Islet precursor cell (in vitro differentiated cells): Measurements from ENCODE around the gene SGPL1.
"Not testable (repeated sequence)": the region's sequence is repeated elsewhere in the genome, so short reads cannot be mapped to it uniquely, and the experiment has no call there.

Source experiments
- DNase-seq: peaks from one replicate; pipeline ENCODE4 v3.0.0-alpha.2; 2018

SGPL1 gene

DNA sequence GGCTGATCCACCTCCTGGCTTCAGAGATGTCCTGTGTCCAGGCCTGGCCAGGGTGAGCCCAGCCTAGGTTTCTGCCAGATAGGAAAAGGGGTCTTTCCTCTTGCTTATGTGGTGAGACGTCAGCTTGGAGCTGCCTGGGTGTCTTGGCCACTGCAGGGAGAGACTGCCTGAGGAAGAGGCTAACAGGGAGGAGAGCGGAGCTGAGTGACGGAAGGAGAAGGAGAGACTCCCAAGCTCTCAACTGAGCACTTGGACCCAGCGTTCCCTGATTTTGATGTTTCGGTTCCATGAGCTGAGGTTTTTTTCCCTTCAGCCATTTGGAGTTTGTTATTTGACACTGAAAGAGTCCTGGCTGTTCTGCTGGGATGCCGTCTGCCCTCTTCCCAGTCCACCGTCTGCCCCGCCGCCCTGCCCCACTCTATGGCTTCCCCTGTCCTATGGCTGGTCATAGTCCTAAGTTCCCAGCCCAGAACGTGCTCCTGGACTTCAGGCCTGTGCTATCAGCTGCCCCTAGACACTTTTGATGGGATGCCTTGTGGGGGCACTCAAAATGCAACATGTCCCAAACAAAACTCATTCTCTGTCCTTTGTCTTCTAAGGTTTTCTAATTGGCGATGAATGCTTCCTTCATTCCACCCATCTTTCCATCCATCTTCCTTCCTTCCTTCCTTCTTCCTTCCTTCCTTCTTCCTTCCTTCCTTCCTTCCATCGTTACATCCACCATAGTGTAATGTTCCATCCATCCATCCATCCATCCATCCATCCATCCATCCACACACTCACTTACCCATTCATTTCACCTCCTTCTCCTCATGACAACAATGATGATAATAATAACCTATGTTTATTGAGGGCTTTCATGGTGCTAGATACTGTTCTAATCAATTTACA lies 92.9 kb downstream of the SGPL1 start:
- DNase-seq = no peak

GRCh38 chr10:70909326-70909935 lies 93.7 kb downstream of the SGPL1 start:
- DNase-seq = no peak

DNA sequence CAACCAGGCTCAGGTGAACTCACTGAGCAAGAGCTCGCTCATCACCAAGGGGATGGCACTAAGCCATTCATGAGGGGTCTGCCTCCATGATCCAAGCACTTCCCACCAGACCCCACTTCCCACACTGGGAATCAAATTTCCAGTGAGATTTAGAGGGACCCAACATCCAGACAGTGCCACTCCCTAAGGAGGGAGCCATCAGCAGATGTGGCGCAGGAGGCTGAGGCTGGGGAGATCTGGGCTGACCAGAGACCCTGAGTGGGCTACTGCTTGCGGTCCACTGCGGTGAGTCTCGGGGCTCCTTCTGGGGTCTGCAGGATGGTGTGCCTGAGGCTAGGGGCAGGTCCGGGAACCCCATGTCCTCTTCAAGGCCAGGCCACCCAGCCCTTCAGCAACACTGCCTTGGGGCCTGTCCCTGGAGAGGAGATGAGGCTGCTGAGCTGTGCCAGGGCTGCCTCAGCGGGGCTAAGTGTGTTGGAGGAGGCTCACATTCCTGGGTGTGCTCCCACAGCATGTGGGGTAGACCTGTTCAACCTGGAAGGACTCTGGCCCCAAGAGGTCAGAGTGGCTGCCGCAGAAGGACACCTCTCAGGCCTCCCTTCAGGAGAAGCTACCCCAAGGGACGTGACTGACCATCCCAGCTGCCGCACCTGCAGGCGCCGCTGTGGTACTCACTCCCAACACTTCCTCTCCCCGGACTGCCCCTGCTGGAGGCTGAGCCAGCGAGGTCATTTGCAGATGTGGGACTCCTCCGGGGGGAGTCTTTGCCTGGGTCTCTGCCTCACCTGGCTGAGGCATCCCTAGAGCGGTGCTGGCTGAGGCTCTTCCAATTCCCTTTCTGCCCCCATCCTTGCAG lies 95.0 kb downstream of the SGPL1 start:
- no peak for DNase-seq

DNA sequence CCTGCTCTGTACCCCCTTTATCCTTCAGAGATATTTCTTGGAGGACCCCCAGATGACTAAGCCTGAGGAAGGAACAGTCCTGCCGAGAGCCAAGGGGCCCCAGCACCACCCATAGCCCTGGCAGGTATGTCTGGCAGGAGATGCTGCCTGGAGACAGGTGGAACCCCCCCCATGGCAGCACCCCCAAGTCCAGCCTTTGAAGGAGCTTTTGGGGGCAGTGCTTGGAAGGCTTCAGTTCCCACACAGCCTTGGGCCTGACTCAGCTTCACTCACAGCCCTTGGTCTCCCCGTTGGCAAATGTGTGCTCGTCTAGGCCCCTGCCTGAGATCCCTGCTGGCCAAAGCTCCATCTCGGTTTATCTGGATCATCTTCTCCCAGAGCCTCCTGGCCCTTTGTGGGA lies 95.6 kb downstream of the SGPL1 start:
- DNase-seq = no peak

- no peak for DNase-seq
Measured at GRCh38 chr10:70912556-70912955, 96.8 kb downstream of the SGPL1 start.

DNA sequence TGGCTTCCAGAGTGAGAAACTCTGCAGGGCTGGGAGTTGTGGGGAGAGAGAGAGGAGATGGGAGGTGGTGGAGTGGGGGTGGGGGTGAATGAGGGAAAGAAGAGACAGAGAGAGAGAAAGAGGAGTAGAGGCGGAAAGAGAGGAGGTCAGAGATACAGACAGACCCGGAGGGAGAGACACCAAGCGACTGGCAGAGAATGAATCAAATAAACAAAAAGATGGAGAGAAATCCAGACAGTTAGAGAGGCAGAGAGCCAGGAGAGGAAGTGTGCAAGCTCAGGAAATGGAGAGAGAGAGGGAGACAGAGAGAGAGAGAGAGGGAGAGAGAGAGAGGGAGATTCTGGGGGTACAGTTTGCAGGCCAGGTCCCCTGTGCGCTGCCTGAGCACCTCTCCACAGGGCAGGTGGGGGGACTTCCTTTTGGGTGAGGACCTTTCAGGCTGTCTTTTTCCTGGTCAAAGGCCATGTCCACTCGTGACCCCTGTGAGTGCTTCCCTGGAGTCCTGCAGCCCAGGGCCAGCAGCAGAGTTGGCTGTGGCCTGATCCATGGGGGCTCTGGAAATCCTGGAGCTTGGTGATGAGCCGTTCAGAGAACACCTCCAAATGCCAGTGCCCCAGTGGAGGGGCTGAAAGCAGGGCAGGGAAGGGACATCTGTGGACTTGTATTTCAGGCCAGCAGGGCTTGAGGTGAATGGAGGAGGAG lies 97.6 kb downstream of the SGPL1 start:
- DNase-seq = no peak

DNA sequence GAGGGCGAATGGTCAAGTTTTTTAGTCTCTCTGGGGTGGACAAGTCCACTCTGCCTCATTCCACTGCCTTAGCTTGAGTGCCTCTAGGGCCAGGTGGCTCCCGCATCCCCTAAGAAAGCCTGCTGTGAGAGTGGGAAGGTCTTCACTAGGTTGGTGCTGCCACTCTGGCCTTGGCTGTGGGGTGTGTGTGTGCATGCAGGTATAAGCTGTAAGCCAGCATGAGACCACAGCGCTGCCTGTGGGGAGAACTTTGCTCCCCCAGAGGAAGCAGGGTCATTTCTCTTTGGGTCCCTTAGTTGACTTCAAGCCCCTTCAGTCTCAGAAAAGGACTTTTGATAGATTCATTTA lies 98.1 kb downstream of the SGPL1 start:
- no peak for DNase-seq

- DNase-seq = no peak
Measured at GRCh38 chr10:70914316-70914864, 98.6 kb downstream of the SGPL1 start.

GRCh38 chr10:70915206-70915605 lies 99.5 kb downstream of the SGPL1 start:
- no peak for DNase-seq

GRCh38 chr10:70915806-70916205 lies 100.1 kb downstream of the SGPL1 start:
- DNase-seq = no peak

DNA sequence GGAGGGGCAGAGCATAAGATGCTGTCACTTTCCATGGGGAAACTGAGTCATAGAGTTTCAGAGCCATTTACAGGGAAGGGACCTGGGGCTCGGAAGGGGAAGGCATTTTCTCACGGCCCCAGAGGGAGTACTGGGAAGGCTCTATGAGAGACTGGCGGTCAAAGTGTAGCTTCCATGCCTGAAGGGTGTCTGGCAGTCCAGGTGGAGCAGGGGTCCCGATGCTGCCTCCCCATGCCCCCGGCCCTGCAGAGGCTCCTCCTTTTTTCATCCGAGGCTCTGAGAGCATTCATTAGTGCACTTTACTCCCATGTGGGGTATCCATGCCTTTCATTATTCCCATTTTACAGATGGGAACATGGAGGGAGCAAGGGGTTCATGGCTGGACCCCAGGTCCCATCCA lies 100.5 kb downstream of the SGPL1 start:
- DNase-seq = no peak

DNA sequence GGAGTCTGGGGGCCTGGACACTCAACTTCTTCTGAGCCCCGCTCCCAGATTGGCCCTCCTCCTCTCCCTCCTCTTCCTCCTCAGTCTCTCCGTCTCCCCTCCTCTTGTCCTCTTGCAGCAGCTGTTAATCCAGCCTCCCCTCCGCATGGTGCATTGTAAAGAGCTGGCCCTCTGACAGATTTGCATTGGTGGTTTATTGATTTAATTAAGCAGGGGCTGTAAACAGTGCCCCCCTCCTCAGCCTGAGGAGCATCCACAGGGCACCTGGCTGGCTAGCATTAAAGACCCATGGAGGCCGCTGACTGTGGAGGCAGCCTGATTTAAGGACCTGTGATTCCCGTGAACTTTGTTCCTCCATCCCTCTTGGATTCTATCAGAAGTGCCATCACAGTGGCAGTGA lies 101.5 kb downstream of the SGPL1 start:
- DNase-seq = no peak

DNA sequence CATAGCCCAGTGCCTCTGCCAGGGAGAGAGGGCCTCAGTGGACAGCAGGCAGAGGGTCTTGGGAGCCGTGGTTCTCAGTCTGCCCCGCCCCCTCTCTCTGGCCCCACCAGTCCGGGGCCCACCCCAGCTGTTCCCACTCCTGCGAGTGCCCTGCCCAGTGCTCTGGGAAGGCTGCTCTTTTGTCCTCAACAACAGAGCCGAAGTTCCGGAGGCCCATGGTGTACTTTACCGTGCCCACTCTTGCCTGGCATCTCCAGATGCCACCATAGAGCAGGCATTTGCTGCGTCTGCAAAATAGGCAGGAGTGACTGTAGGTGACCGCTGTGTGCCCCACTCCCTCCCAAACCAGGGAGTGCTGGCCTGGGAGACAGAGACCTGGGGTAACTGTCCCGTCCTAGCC lies 101.9 kb downstream of the SGPL1 start:
- no peak for DNase-seq

DNA sequence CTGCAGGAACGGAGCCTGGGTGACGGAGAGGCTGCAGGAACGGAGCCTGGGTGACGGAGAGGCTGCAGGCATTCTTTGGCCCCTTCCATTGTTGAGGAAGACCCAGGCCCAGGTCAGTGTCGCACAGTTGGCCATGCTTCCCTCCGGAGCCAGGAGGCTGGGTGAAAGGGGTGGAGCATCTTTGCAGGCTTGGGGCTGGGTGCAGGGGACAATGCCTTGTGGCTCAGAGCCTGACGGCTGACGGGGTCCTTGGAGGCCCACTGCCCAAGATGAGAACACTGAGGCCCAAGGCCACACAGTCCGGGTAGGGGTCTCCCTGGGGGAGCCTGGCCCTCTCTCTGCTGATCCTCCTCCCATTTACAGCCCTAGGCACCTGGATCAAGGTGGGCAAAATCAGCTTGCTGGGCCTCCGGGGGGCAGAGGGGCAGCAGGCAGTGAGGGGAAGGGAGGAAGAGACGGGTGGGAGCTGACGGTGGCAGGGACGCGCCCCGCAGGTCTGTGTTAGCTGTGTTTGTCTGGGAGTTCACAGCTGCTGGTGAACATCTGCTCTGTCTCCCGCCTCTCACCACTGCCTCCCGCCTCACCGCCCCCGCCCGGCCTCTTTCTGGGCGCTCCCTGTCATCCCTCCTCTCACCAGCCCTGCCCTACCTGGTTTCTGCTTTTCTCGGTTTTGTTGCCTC lies 103.2 kb downstream of the SGPL1 start:
- no peak for DNase-seq

DNA sequence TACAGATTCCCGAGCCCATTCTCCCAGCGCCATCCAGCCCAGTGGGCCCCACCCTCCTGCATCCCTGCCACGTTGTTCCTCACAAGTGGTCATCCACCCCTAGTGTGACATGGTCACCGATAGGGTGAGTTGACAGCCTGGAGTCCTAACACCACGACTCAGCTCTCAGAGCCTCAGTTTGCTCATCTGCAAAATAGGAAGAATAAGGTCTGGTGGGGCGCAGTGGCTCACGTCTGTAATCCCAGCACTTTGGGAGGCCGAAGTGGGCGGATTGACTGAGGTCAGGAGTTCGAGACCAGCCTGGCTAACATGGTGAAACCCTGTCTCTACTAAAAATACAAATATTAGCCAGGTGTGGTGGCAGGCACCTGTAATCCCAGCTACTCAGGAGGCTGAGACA lies 104.2 kb downstream of the SGPL1 start:
- not testable (repeated sequence) for DNase-seq

DNA sequence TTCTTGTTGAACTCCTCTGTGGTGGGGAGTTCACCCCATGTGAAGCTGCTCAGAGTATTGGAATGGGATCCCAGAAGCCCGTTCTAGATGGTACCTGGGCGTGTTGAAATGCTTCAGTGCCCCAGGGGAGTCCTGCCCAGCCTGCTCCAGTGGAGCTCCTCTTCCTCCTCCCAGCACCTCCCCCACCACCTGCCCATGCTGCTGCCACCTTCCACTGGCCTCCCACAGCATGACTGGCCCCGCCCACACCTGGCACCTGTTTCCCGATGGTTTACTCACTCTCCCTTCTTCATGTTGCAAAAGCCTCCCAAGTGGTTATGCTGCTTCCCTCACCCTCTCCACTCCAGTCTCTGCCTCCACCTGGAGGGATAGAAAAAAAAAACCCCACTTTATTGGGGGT lies 104.8 kb downstream of the SGPL1 start:
- DNase-seq = no peak

GRCh38 chr10:70921285-70921684 lies 105.5 kb downstream of the SGPL1 start:
- DNase-seq = no peak

GRCh38 chr10:70923696-70924095 lies 107.9 kb downstream of the SGPL1 start:
- no peak for DNase-seq

- DNase-seq = peak; percentile 71
Measured at GRCh38 chr10:70925377-70926225, 109.9 kb downstream of the SGPL1 start.

GRCh38 chr10:70926226-70927000 lies 110.7 kb downstream of the SGPL1 start:
- no peak for DNase-seq
